H1 (cell line): ENCODE data around the gene SPOCK2. TPM values are rescaled to one million over a fixed set of nuclear protein-coding genes. Genes with fewer than 3 reads are reported as not detected.

Source experiments
- CTCF ChIA-PET: fragments of 300-600 bp; sonication (Branson Sonifier 250); formaldehyde crosslinking; loops from one replicate; lab custom pipeline; 2021; ENCODE audit not compliant: partially characterized antibody; lab: Charles Lee
- POLR2A ChIA-PET: fragments of 300-600 bp; sonication (Branson Sonifier 250); formaldehyde crosslinking; loops from one replicate; lab custom pipeline; 2021; ENCODE audit warnings: inconsistent platforms; ENCODE audit not compliant: partially characterized antibody; lab: Charles Lee
- DNase-seq, 2 experiments: peaks; one replicate each; pipeline versions ENCODE4 v3.0.0 to v3.0.0-alpha.2; 2010 to 2022; ENCODE audit warnings: low spot score in 2 of 2, low read depth in 1 of 2, mixed read lengths in 1 of 2
- FAIRE-seq: peaks from 2 replicates; lab custom pipeline; 2011; peaks lifted over from hg19 to GRCh38; lab: Jason Lieb, UNC
- H2AFZ ChIP-seq: 2 replicates; pipeline ENCODE4 v1.8.1; 2012; ENCODE audit warnings: low read length, inconsistent platforms
- H2AK5ac ChIP-seq: 2 replicates; pipeline ENCODE4 v1.6.1; 2013; ENCODE audit warnings: low read depth, low read length
- H2BK120ac ChIP-seq: replicated peaks from 2 replicates; pipeline ENCODE3; 2013; ENCODE audit warnings: low read depth, low read length, inconsistent platforms
- H2BK12ac ChIP-seq: 2 replicates; pipeline ENCODE4 v1.6.1; 2013; ENCODE audit warnings: low read depth, low read length
- H2BK15ac ChIP-seq: 2 replicates; pipeline ENCODE4 v1.6.1; 2013; ENCODE audit warnings: low read length
- H2BK20ac ChIP-seq: 2 replicates; pipeline ENCODE4 v1.6.1; 2013; ENCODE audit warnings: low read length
- H2BK5ac ChIP-seq: 2 replicates; pipeline ENCODE4 v1.6.1; 2013; ENCODE audit warnings: low read depth, low read length
- H3K14ac ChIP-seq: 2 replicates; pipeline ENCODE4 v1.6.1; 2013; ENCODE audit warnings: inconsistent platforms; ENCODE audit not compliant: insufficient read length
- H3K18ac ChIP-seq: 2 replicates; pipeline ENCODE4 v1.6.1; 2013; ENCODE audit warnings: low read length; ENCODE audit errors: extremely low read depth
- H3K23ac ChIP-seq: 2 replicates; pipeline ENCODE4 v1.6.1; 2013; ENCODE audit warnings: inconsistent platforms; ENCODE audit not compliant: insufficient read length
- H3K23me2 ChIP-seq: 2 replicates; pipeline ENCODE4 v1.6.1; 2013; ENCODE audit warnings: low read depth, low read length
- H3K27ac ChIP-seq: 2 replicates; pipeline ENCODE4 v1.6.1; 2011; ENCODE audit warnings: low read depth, low read length, inconsistent platforms
- H3K27me3 ChIP-seq, 4 experiments: replicated peaks in 1 of 4; 1 replicate in 1 of 4; 2 replicates in 3 of 4; pipeline versions ENCODE4 v1.6.1 to v1.8.1; 2011 to 2013; ENCODE audit warnings: low read length in 3 of 4, mild to moderate bottlenecking in 3 of 4, inconsistent platforms in 2 of 4, mixed read lengths in 2 of 4, moderate library complexity in 1 of 4; ENCODE audit not compliant: control insufficient read depth in 3 of 4, insufficient read depth in 3 of 4; ENCODE audit errors: extremely low read depth in 1 of 4
- H3K36me3 ChIP-seq, 4 experiments: 2 replicates each; pipeline versions ENCODE4 v1.6.1 to v1.8.1; 2011 to 2013; ENCODE audit warnings: mild to moderate bottlenecking in 4 of 4, low read length in 3 of 4, moderate library complexity in 2 of 4, control low read depth in 1 of 4, inconsistent platforms in 1 of 4; ENCODE audit not compliant: insufficient read depth in 4 of 4, control insufficient read depth in 2 of 4
- H3K4ac ChIP-seq: replicated peaks from 2 replicates; pipeline ENCODE3; 2013; ENCODE audit warnings: low read length, low read depth, mixed read lengths, inconsistent platforms; ENCODE audit not compliant: insufficient read length
- H3K4me1 ChIP-seq, 4 experiments: replicated peaks in 1 of 4; 1 replicate in 1 of 4; 2 replicates in 3 of 4; pipeline versions ENCODE4 v1.6.1 to v1.8.1; 2011 to 2013; ENCODE audit warnings: low read length in 3 of 4, inconsistent platforms in 2 of 4, mixed read lengths in 1 of 4; ENCODE audit not compliant: insufficient read depth in 4 of 4, control insufficient read depth in 3 of 4
- H3K4me2 ChIP-seq, 2 experiments: 2 replicates each; pipeline versions ENCODE4 v1.6.1 to v1.8.1; 2011 to 2013; ENCODE audit warnings: low read depth in 2 of 2, low read length in 2 of 2, control low read depth in 1 of 2, inconsistent platforms in 1 of 2, mild to moderate bottlenecking in 1 of 2; ENCODE audit not compliant: insufficient read depth in 1 of 2
- H3K4me3 ChIP-seq, 4 experiments: fragments of 200-600, 300-600 bp in 1 of 4; sonication (generic), shearing (Covaris generic), sonication (Bioruptor Twin) in 1 of 4; 2 replicates each; pipeline versions ENCODE4 v1.5.1 to v1.8.1; 2011 to 2016; ENCODE audit warnings: low read length in 4 of 4, low read depth in 3 of 4, control low read depth in 2 of 4, inconsistent platforms in 2 of 4, mild to moderate bottlenecking in 2 of 4, mixed read lengths in 1 of 4, moderate library complexity in 1 of 4; ENCODE audit not compliant: insufficient read depth in 2 of 4; ENCODE audit errors: extremely low read depth in 1 of 4
- H3K56ac ChIP-seq: replicated peaks from 2 replicates; pipeline ENCODE3; 2013; ENCODE audit warnings: low read depth, mild to moderate bottlenecking, mixed read lengths, low read length, inconsistent platforms; ENCODE audit not compliant: insufficient read length
- H3K79me1 ChIP-seq: 2 replicates; pipeline ENCODE4 v1.6.1; 2013; ENCODE audit warnings: low read depth, low read length, control low read depth
- H3K79me2 ChIP-seq, 2 experiments: 2 replicates each; pipeline versions ENCODE4 v1.6.1 to v1.8.1; 2012 to 2013; ENCODE audit warnings: low read length in 2 of 2, mild to moderate bottlenecking in 2 of 2, inconsistent platforms in 1 of 2; ENCODE audit not compliant: insufficient read depth in 2 of 2, control insufficient read depth in 1 of 2
- H3K9ac ChIP-seq, 4 experiments: replicated peaks in 1 of 4; 1 replicate in 1 of 4; 2 replicates in 3 of 4; pipeline versions ENCODE4 v1.6.1 to v1.8.1; 2011 to 2013; ENCODE audit warnings: low read depth in 3 of 4, low read length in 3 of 4, control low read depth in 2 of 4, mild to moderate bottlenecking in 2 of 4, moderate library complexity in 2 of 4, inconsistent platforms in 1 of 4; ENCODE audit errors: extremely low read depth in 1 of 4
- H3K9me3 ChIP-seq, 2 experiments: 2 replicates each; pipeline versions ENCODE4 v1.6.1 to v1.8.1; 2012 to 2013; ENCODE audit warnings: mild to moderate bottlenecking in 2 of 2, moderate library complexity in 2 of 2, control low read depth in 1 of 2, inconsistent platforms in 1 of 2, low read depth in 1 of 2, low read length in 1 of 2, mixed read lengths in 1 of 2; ENCODE audit not compliant: insufficient read depth in 2 of 2
- H4K20me1 ChIP-seq, 2 experiments: replicated peaks in 1 of 2; 2 replicates each; pipeline versions ENCODE3 to v1.8.1; 2011 to 2013; ENCODE audit warnings: inconsistent platforms in 2 of 2, low read length in 2 of 2, mild to moderate bottlenecking in 1 of 2; ENCODE audit not compliant: insufficient read depth in 2 of 2, control insufficient read depth in 1 of 2
- H4K5ac ChIP-seq: 2 replicates; pipeline ENCODE4 v1.6.1; 2013; ENCODE audit warnings: low read length, low read depth, mixed read lengths, inconsistent platforms; ENCODE audit not compliant: insufficient read length
- H4K8ac ChIP-seq: 2 replicates; pipeline ENCODE4 v1.8.0; 2013; ENCODE audit warnings: mild to moderate bottlenecking, moderate library complexity, low read length, inconsistent platforms; ENCODE audit not compliant: insufficient read depth; ENCODE audit errors: extremely low read depth
- H4K91ac ChIP-seq: replicated peaks from 2 replicates; pipeline ENCODE3; 2013; ENCODE audit warnings: low read length, mixed read lengths, inconsistent platforms; ENCODE audit not compliant: insufficient read length
- BCL11A ChIP-seq, 2 experiments: IDR thresholded peaks; one replicate each; pipeline ENCODE4 v1.6.1; 2011; ENCODE audit warnings: low read depth in 2 of 2, low read length in 2 of 2, mild to moderate bottlenecking in 2 of 2
- CHD1 ChIP-seq: IDR thresholded peaks from 2 replicates; pipeline ENCODE4 v1.6.1; 2012; ENCODE audit warnings: low read depth, low read length, improper control_type of control experiment
- EGR1 ChIP-seq: IDR thresholded peaks from 2 replicates; pipeline ENCODE4 v1.6.1; 2011; ENCODE audit warnings: low read depth, low read length, borderline replicate concordance
- EP300 ChIP-seq, 2 experiments: IDR thresholded peaks; 1 replicate in 1 of 2; 2 replicates in 1 of 2; pipeline ENCODE4 v1.6.1; 2011 to 2012; ENCODE audit warnings: low read depth in 2 of 2, low read length in 2 of 2, mild to moderate bottlenecking in 2 of 2, borderline replicate concordance in 1 of 2, inconsistent platforms in 1 of 2, moderate library complexity in 1 of 2
- GTF2F1 ChIP-seq: IDR thresholded peaks from 2 replicates; pipeline ENCODE4 v1.6.1; 2012; ENCODE audit warnings: low read depth, low read length, improper control_type of control experiment, borderline replicate concordance
- KDM5A ChIP-seq: fragments of 200-600 bp; IDR thresholded peaks from 2 replicates; pipeline ENCODE4 v1.7.1; 2012; ENCODE audit warnings: mild to moderate bottlenecking, low read length, inconsistent platforms, mixed read lengths
- NRF1 ChIP-seq: IDR thresholded peaks from 2 replicates; pipeline ENCODE4 v1.6.1; 2011; ENCODE audit warnings: mild to moderate bottlenecking, low read depth, low read length, improper control_type of control experiment
- POLR2AphosphoS5 ChIP-seq: IDR thresholded peaks from 2 replicates; pipeline ENCODE4 v1.6.1; 2011; ENCODE audit warnings: low read depth, low read length
- POU5F1 ChIP-seq: IDR thresholded peaks from 2 replicates; pipeline ENCODE4 v1.6.1; 2011; ENCODE audit warnings: low read depth, mild to moderate bottlenecking, low read length, moderate library complexity
- RXRA ChIP-seq: IDR thresholded peaks from 2 replicates; pipeline ENCODE4 v1.6.1; 2011; ENCODE audit warnings: low read depth, mild to moderate bottlenecking, low read length, moderate library complexity; ENCODE audit not compliant: insufficient read depth
- SIN3A ChIP-seq, 2 experiments: IDR thresholded peaks in 1 of 2; conservative IDR thresholded peaks in 1 of 2; 2 replicates each; pipeline ENCODE4 v1.6.1; 2011 to 2012; ENCODE audit warnings: low read length in 2 of 2, improper control_type of control experiment in 1 of 2, low read depth in 1 of 2, mild to moderate bottlenecking in 1 of 2
- SIX5 ChIP-seq: IDR thresholded peaks from 2 replicates; pipeline ENCODE4 v1.6.1; 2011; ENCODE audit warnings: mild to moderate bottlenecking, low read depth, low read length
- SRF ChIP-seq: IDR thresholded peaks from 2 replicates; pipeline ENCODE4 v1.6.1; 2011; ENCODE audit warnings: mild to moderate bottlenecking, low read depth, low read length, moderate library complexity
- YY1 ChIP-seq: IDR thresholded peaks from 2 replicates; pipeline ENCODE4 v1.6.1; 2011; ENCODE audit warnings: low read depth, mild to moderate bottlenecking, low read length
- WGBS, 2 experiments: shearing (Covaris generic) in 1 of 2; methylation state at CpG; one replicate each; pipeline versions ENCODE4 v1.1.6 to v1.1.7; 2013 to 2015; ENCODE audit warnings: low lambda C conversion rate in 2 of 2, mixed read lengths in 2 of 2, inconsistent platforms in 1 of 2, low coverage in 1 of 2, missing lambda C conversion rate in 1 of 2; ENCODE audit not compliant: insufficient replicate concordance in 2 of 2, insufficient coverage in 1 of 2, insufficient read length in 1 of 2; ENCODE audit errors: extremely low coverage in 1 of 2, missing lambda C conversion rate in 1 of 2; 5-methylcytosine and 5-hydroxymethylcytosine counted together
- polyA plus RNA-seq, 7 experiments: library from polyadenylated mRNA; depleted of rRNA in 3 of 7; stranded (reverse) in 5 of 7; unstranded in 2 of 7; fragments of >200 nt in 5 of 7; fragments of 200-250 nt in 2 of 7; gene quantifications; 1 replicate in 5 of 7; 2 replicates in 1 of 7; 4 replicates in 1 of 7; pipeline versions ENCODE4 v1.2.1 to v1.2.3, GENCODE V29; 2011 to 2013; ENCODE audit warnings: missing spikeins in 2 of 7, mixed read lengths in 2 of 7
- total RNA-seq: library from RNA; stranded (reverse); fragmentation: NEBNext Ultra II Directional; extraction: Animal tissue kit (Norgen Biotek cat#: 25700); gene quantifications from 2 replicates; pipeline ENCODE4 v1.2.1, GENCODE V29; 2021

The SPOCK2 gene
- total and polyA plus RNA-seq, 2 of the 8 experiments (the other 6 are each of a cell fraction or from before 2014, with no cell fraction given) = 1.5 to 1.9 TPM

DNA sequence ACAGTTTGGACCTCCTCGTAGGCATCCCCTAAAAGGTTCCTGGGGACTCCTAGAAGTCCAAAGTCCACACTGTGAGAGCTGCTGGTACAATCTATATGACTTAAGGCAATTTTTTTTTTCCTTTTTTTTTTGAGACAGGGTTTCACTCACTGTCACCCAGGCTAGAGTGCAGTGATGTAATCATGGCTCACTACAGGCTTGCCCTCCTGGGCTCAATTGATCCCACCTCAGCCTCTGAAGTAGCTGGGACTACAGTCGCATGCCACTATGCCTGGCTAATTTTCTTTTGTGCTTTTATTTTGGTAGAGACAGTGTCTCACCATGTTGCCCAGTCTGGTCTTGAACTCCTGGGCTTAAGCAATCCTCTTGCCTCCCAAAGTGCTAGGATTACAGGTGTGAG, 4.6 kb upstream of the SPOCK2 start:
- ChIA-PET POLR2A (interaction anchor here (0.6 to 0.9 kb wide), 2 partner anchors 159 to 181 kb away, joined by 3 read pairs; partner anchors contain the start of gene DDIT4), CTCF (interaction anchor here (0.6 to 1.7 kb wide), 4 partner anchors 16 to 253 kb away, joined by 3 to 5 read pairs (median 4); no protein-coding TSS in a partner anchor)
- H3K14ac ChIP-seq = no peak overlapping the region
- peaks cover 4 to 18% (median 13%) of the 10 kb centered on the region in 4 experiments for H3K27me3 ChIP-seq
- no peak overlapping the region for H2AK5ac ChIP-seq
- H3K4me1 ChIP-seq = peaks cover 3 to 8% (median 5%) of the 10 kb centered on the region in 4 experiments; a peak in 6 of 7 replicates
- no peak overlapping the region for H2BK12ac ChIP-seq
- H3K4me2 ChIP-seq = no peak overlapping the region
- no peak overlapping the region for H3K18ac ChIP-seq
- H3K79me2 ChIP-seq = no peaks in the 10 kb centered on the region
- no peak overlapping the region for H2BK15ac ChIP-seq
- no peak overlapping the region for H4K8ac ChIP-seq
- no peak for DNase-seq
- no peak overlapping the region for H3K9ac ChIP-seq
- no peaks in the 10 kb centered on the region for H3K79me1 ChIP-seq
- H3K36me3 ChIP-seq = peaks cover 0 to 7% (median 2%) of the 10 kb centered on the region in 4 experiments; a peak in 4 of 8 replicates
- H3K23ac ChIP-seq = no peak overlapping the region
- no peak overlapping the region for H2BK20ac ChIP-seq
- H2AFZ ChIP-seq = no peak overlapping the region
- TF ChIP-seq YY1 (no peak), RXRA (no peak), SIX5 (no peak), SIN3A (conservative IDR thresholded peaks at IDR 0.05 in 1 of 2, IDR thresholded peaks at IDR 0.05 in 1 of 2; ENCODE audit: low read depth in 1 of 2, low read length in 2 of 2) (no peak), BCL11A (IDR thresholded peaks at IDR 0.05; ENCODE audit: low read depth in 2 of 2, low read length in 2 of 2) (no peak), GTF2F1 (no peak), CHD1 (no peak), NRF1 (no peak), SRF (no peak), EGR1 (no peak), POLR2AphosphoS5 (no peak), EP300 (IDR thresholded peaks at IDR 0.05; ENCODE audit: borderline replicate concordance in 1 of 2, low read depth in 2 of 2, low read length in 2 of 2) (no peak), KDM5A (no peak), POU5F1 (no peak)
- H3K4me3 ChIP-seq = no peak overlapping the region
- no peak overlapping the region for H2BK120ac ChIP-seq
- peaks cover 2% of the 10 kb centered on the region; the same call in 1 of the 2 replicates for H3K23me2 ChIP-seq
- H4K20me1 ChIP-seq = no peaks in the 10 kb centered on the region
- no peak overlapping the region for H4K91ac ChIP-seq
- no peak overlapping the region for H2BK5ac ChIP-seq
- WGBS, 2 experiments = 91% methylated on average over 2 of the region's 2 CpGs; no CpG with 5 or more reads in 1 of the 2 experiments
- H3K4ac ChIP-seq = no peak overlapping the region
- FAIRE-seq = no peak
- H3K56ac ChIP-seq = no peak overlapping the region
- H4K5ac ChIP-seq = no peak overlapping the region
- no peaks in the 10 kb centered on the region for H3K9me3 ChIP-seq
- no peak overlapping the region for H3K27ac ChIP-seq
